Ishikawa (cell line): Measurements from ENCODE around the gene FBL.

Experiments used
- CEBPB ChIP-seq: IDR thresholded peaks from 2 replicates; pipeline ENCODE4 v1.6.1; 2012
- CREB1 ChIP-seq: IDR thresholded peaks from 2 replicates; pipeline ENCODE4 v1.6.1; 2012; ENCODE audit warnings: low read depth
- EGR1 ChIP-seq: IDR thresholded peaks from 2 replicates; pipeline ENCODE4 v1.6.1; 2012
- EP300 ChIP-seq: IDR thresholded peaks from 2 replicates; pipeline ENCODE4 v1.6.1; 2012; ENCODE audit warnings: borderline replicate concordance
- FOXM1 ChIP-seq: IDR thresholded peaks from 2 replicates; pipeline ENCODE4 v1.6.1; 2012; ENCODE audit warnings: low read depth, borderline replicate concordance
- MAX ChIP-seq: IDR thresholded peaks from 2 replicates; pipeline ENCODE4 v1.6.1; 2012
- NFIC ChIP-seq: IDR thresholded peaks from 2 replicates; pipeline ENCODE4 v1.6.1; 2012
- RAD21 ChIP-seq: IDR thresholded peaks from 2 replicates; pipeline ENCODE4 v1.6.1; 2012; ENCODE audit warnings: low read depth
- REST ChIP-seq: IDR thresholded peaks from 2 replicates; pipeline ENCODE4 v1.6.1; 2012; ENCODE audit warnings: low read depth, mild to moderate bottlenecking
- TAF1 ChIP-seq: IDR thresholded peaks from 2 replicates; pipeline ENCODE4 v1.6.1; 2012; ENCODE audit warnings: low read depth, mild to moderate bottlenecking
- TCF12 ChIP-seq: IDR thresholded peaks from 2 replicates; pipeline ENCODE4 v1.6.1; 2012; ENCODE audit warnings: low read depth
- TEAD4 ChIP-seq: IDR thresholded peaks from 2 replicates; pipeline ENCODE4 v1.6.1; 2012
- USF1 ChIP-seq: IDR thresholded peaks from 2 replicates; pipeline ENCODE4 v1.6.1; 2012
- YY1 ChIP-seq: IDR thresholded peaks from 2 replicates; pipeline ENCODE4 v1.6.1; 2012; ENCODE audit warnings: low read depth
- ZBTB7A ChIP-seq: IDR thresholded peaks from 2 replicates; pipeline ENCODE4 v1.6.1; 2012; ENCODE audit warnings: low read depth

The FBL gene

GRCh38 chr19:39850892-39851291, 4.7 kb upstream of the FBL start:
- TF ChIP-seq REST (no peak), CREB1 (no peak), MAX (no peak), TAF1 (no peak), USF1 (no peak), ZBTB7A (no peak), CEBPB (no peak), EP300 (no peak), NFIC (no peak), FOXM1 (no peak), EGR1 (no peak), YY1 (no peak), TCF12 (no peak), RAD21 (no peak)

GRCh38 chr19:39848392-39848791, 2.2 kb upstream of the FBL start:
- no peak for TF ChIP-seq NFIC
- TF ChIP-seq RAD21 = no peak
- no peak for TF ChIP-seq FOXM1
- no peak for TF ChIP-seq TAF1

GRCh38 chr19:39847525-39847924, 1.3 kb upstream of the FBL start:
- TF ChIP-seq TEAD4 (no peak), ZBTB7A (no peak), EP300 (no peak)

DNA sequence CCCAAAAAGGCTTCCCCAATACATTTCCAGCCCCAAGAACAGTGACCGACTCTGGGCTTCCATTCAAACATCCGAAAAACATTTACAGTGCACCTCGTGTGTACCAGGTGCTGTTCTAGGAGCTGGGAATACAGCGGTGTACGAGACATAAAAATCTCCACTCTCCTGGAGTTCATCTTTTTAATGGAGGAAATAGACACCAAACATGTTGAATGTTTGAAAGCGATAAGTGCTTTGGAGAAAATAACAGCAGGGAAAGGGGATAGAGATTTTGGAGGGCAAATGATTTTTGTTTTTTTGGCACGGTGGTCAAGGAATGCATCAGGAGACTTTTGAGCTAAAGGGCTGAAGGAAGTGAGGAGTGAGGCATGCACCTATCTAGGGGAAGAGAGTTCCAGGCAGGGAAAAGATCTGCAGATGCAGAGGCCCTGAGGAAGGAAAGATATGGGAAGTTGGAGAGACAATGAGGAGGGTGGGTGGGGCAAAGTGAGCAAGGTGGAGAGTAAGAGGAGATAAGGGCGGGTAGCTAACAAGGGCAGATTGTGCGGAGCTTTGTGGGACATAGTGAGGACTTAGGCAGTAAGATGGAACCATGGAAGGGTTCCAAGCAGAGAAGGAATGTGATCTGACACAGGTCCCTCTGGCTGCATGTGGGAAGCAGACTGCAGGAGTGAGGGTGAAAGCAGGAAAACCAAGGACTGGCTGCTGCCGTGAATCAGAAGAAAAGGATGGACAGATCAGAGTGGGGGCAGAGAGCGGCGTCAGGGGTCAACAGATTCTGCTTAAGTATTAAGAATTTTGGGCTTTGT, 703 bp upstream of the FBL start:
- TF ChIP-seq ZBTB7A (no peak), MAX (no peak), EGR1 (no peak), FOXM1 (no peak), CREB1 (no peak), NFIC (no peak), YY1 (no peak), TCF12 (no peak), USF1 (no peak), REST (no peak), RAD21 (no peak), EP300 (no peak), TEAD4 (no peak), CEBPB (no peak), TAF1 (no peak)

- TF ChIP-seq REST = no peak
- no peak for TF ChIP-seq TEAD4
- no peak for TF ChIP-seq ZBTB7A
- TF ChIP-seq TAF1 = no peak
- TF ChIP-seq YY1 = no peak
- no peak for TF ChIP-seq USF1
- no peak for TF ChIP-seq RAD21
- TF ChIP-seq CEBPB = no peak
- no peak for TF ChIP-seq TCF12
- TF ChIP-seq CREB1 = no peak
These were observed 621 bp downstream of the FBL start for GRCh38 chr19:39845584-39845932.
